Panc1 (cell line): Measurements from ENCODE around the gene AP4M1.

Source experiments
- CTCF ChIP-seq: fragments of 450-650 bp; IDR thresholded peaks from 2 replicates; pipeline ENCODE4 v1.5.1; 2017; ENCODE audit warnings: mild to moderate bottlenecking
- POLR2AphosphoS5 ChIP-seq: IDR thresholded peaks from 2 replicates; pipeline ENCODE4 v1.6.1; 2012; ENCODE audit warnings: mild to moderate bottlenecking, low read depth, low read length, moderate library complexity
- REST ChIP-seq, 2 experiments: IDR thresholded peaks; 2 replicates each; pipeline ENCODE4 v1.6.1; 2011 to 2012; ENCODE audit warnings: low read depth in 2 of 2, control low read depth in 1 of 2, low read length in 1 of 2, mild to moderate bottlenecking in 1 of 2, moderate library complexity in 1 of 2; ENCODE audit not compliant: insufficient read depth in 1 of 2
- SIN3A ChIP-seq: IDR thresholded peaks from 2 replicates; pipeline ENCODE4 v1.6.1; 2012; ENCODE audit warnings: low read depth, mild to moderate bottlenecking, low read length, moderate library complexity, borderline replicate concordance; ENCODE audit not compliant: insufficient read depth

GRCh38 chr7:100128637-100128963 lies 27.2 kb downstream of the AP4M1 start:
- TF ChIP-seq CTCF (no peak), REST (IDR thresholded peaks at IDR 0.05; ENCODE audit: insufficient read depth in 1 of 2, low read depth in 2 of 2, low read length in 1 of 2) (no peak), SIN3A (no peak), POLR2AphosphoS5 (no peak)
